ENCODE results near the gene ZBTB7B. TPM values are rescaled to one million over a fixed set of nuclear protein-coding genes. Genes with fewer than 3 reads are reported as not detected.

Gene ZBTB7B
- total RNA-seq, 1 donor = 15.5 TPM

- DNase-seq (ENCODE audit: low read depth) = no peak
- peak overlapping the region; percentile 93 for H3K4me3 ChIP-seq (ENCODE audit: low read depth, low read length)
- TF ChIP-seq, protein P1, sequence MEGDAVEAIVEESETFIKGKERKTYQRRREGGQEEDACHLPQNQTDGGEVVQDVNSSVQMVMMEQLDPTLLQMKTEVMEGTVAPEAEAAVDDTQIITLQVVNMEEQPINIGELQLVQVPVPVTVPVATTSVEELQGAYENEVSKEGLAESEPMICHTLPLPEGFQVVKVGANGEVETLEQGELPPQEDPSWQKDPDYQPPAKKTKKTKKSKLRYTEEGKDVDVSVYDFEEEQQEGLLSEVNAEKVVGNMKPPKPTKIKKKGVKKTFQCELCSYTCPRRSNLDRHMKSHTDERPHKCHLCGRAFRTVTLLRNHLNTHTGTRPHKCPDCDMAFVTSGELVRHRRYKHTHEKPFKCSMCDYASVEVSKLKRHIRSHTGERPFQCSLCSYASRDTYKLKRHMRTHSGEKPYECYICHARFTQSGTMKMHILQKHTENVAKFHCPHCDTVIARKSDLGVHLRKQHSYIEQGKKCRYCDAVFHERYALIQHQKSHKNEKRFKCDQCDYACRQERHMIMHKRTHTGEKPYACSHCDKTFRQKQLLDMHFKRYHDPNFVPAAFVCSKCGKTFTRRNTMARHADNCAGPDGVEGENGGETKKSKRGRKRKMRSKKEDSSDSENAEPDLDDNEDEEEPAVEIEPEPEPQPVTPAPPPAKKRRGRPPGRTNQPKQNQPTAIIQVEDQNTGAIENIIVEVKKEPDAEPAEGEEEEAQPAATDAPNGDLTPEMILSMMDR (IDR thresholded peaks at IDR 0.05; ENCODE audit: insufficient read depth, low read depth, low read length) = no peak
Measured at GRCh38 chr1:155000411-155000725, 2.2 kb upstream of the ZBTB7B start.

DNA sequence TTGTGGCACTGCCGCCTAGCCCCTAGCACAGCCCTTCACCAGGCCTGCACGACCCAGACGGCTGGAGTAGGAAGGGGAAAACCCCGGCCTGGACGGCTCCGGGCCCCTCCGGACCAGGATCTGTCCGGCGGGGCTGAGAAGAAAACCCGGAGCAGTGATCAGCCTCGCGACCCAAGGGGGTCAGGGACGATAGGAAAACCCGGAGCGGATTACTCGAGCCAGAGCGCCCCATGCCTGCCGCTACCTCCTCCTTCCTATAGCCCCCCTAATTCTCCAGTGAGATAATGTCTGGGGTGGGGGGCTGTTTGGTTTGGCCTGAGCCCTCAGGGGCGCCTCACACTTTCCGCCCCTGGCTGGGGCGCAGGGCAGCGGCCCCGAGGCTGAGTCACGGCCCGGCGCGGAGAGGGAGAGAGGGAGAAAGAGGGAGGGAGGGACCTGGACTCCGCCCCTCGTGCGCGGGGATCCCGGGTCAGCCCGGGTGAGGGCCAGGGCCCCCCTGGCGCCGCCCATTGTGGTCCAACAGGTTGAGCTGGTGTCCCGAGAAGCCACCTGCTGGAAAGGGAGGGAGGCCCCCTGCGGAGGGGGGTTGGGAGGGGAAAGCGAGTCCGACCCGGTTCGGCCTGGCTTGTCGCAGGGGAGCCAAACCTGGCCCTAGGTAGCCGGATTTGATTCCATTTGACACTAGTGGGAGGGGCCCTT, 1.7 kb upstream of the ZBTB7B start:
- DNase-seq (ENCODE audit: low read depth) = peak; percentile 84
- TF ChIP-seq, protein P1 (IDR thresholded peaks at IDR 0.05; ENCODE audit: insufficient read depth, low read depth, low read length) = peak; percentile 5
- H3K4me3 ChIP-seq (ENCODE audit: low read depth, low read length) = peak overlapping the region; percentile 93

GRCh38 chr1:155001425-155001674, 1.3 kb upstream of the ZBTB7B start:
- peak overlapping the region; percentile 93 for H3K4me3 ChIP-seq (ENCODE audit: low read depth, low read length)
- TF ChIP-seq, protein P1 (IDR thresholded peaks at IDR 0.05; ENCODE audit: insufficient read depth, low read depth, low read length) = no peak
- no peak for DNase-seq (ENCODE audit: low read depth)

GRCh38 chr1:155001675-155002463, 733 bp upstream of the ZBTB7B start:
- peak overlapping the region; percentile 93 for H3K4me3 ChIP-seq (ENCODE audit: low read depth, low read length)
- TF ChIP-seq, protein P1 (IDR thresholded peaks at IDR 0.05; ENCODE audit: insufficient read depth, low read depth, low read length) = peak; percentile 50
- peak; percentile 99 for DNase-seq (ENCODE audit: low read depth)

DNA sequence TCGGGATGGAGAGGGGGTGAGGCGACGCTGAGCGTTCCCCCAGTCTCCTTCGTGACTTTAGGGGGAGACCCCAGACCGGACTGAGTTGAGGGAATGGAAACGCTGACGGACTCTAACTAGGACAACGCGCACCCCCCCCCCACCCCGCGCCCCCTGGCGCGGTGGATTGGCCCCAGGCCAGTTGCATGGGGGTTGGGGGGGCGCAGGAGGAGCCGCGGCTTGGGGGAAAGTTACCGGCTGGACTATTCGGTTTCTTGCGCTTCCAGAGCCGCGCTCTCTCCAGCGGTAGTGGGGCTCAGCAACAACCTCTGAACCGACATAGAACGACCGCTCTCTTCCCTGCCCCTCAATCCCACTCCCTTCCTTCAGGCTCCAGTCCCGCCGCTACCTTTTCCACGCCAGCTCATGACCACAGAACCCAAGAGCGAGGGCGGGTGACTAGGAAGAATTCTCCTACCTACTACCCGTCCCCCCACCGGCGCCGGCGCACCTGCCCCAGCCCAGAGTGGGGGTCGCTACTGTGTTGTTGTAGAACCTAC, 694 bp downstream of the ZBTB7B start:
- TF ChIP-seq, protein P1 (IDR thresholded peaks at IDR 0.05; ENCODE audit: insufficient read depth, low read depth, low read length) = no peak
- DNase-seq (ENCODE audit: low read depth) = peak; percentile 30
- H3K4me3 ChIP-seq (ENCODE audit: low read depth, low read length) = peak overlapping the region; percentile 93

- TF ChIP-seq, protein P1 (IDR thresholded peaks at IDR 0.05; ENCODE audit: insufficient read depth, low read depth, low read length) = no peak
- DNase-seq (ENCODE audit: low read depth) = peak; percentile 60
- H3K4me3 ChIP-seq (ENCODE audit: low read depth, low read length) = peak overlapping the region; percentile 93
Measured at GRCh38 chr1:155003766-155004351, 1.3 kb downstream of the ZBTB7B start.

All from fibroblast of villous mesenchyme (primary cell).